Loucy (cell line): Measurements from ENCODE around the gene EFCAB7.
"Not testable (repeated sequence)": the region's sequence is repeated elsewhere in the genome, so short reads cannot be mapped to it uniquely, and the experiment has no call there.

Experiments used
- H2AFZ ChIP-seq: fragments of 200-600 bp; sonication (generic); 2 replicates; pipeline ENCODE4 v1.6.0; 2016; ENCODE audit warnings: antibody characterized with exemption, mild to moderate bottlenecking, low read length, moderate library complexity
- H3F3A ChIP-seq: fragments of 200-600 bp; 2 replicates; pipeline ENCODE4 v1.6.0; 2016; ENCODE audit warnings: antibody characterized with exemption, low read depth, mild to moderate bottlenecking
- H3K27me3 ChIP-seq: fragments of 200-600 bp; sonication (generic); 2 replicates; pipeline ENCODE4 v1.6.1; 2014; ENCODE audit warnings: low read length, mild to moderate bottlenecking; ENCODE audit not compliant: insufficient read depth, poor library complexity, severe bottlenecking
- H3K36me3 ChIP-seq: fragments of 200-600 bp; sonication (generic); 2 replicates; pipeline ENCODE4 v1.6.1; 2016; ENCODE audit warnings: low read length; ENCODE audit not compliant: insufficient read depth
- H3K4me1 ChIP-seq: fragments of 200-600 bp; sonication (generic); 2 replicates; pipeline ENCODE4 v1.5.1; 2014; ENCODE audit warnings: low read length, mild to moderate bottlenecking; ENCODE audit not compliant: insufficient read depth, poor library complexity, severe bottlenecking
- H3K4me2 ChIP-seq: fragments of 200-600 bp; sonication (generic); 2 replicates; pipeline ENCODE4 v1.6.0; 2014; ENCODE audit warnings: antibody characterized with exemption, low read length, low read depth, mild to moderate bottlenecking; ENCODE audit not compliant: poor library complexity, severe bottlenecking
- H3K4me3 ChIP-seq: fragments of 200-600 bp; sonication (generic); 2 replicates; pipeline ENCODE4 v1.5.1; 2014; ENCODE audit warnings: low read length, mild to moderate bottlenecking, mixed read lengths; ENCODE audit not compliant: poor library complexity, severe bottlenecking
- H3K79me2 ChIP-seq: fragments of 200-600 bp; sonication (generic); 2 replicates; pipeline ENCODE4 v1.6.1; 2014; ENCODE audit warnings: low read length; ENCODE audit not compliant: insufficient read depth
- H3K9ac ChIP-seq: fragments of 200-600 bp; sonication (generic); 2 replicates; pipeline ENCODE4 v1.6.0; 2014; ENCODE audit warnings: mild to moderate bottlenecking, low read depth, low read length, moderate library complexity; ENCODE audit not compliant: poor library complexity, severe bottlenecking
- H3K9me2 ChIP-seq: fragments of 200-600 bp; sonication (generic); replicated peaks from 2 replicates; pipeline ENCODE4 v1.6.1; 2016; ENCODE audit warnings: low read depth, low read length, mixed read lengths
- H3K9me3 ChIP-seq: fragments of 200-600 bp; sonication (generic); 2 replicates; pipeline ENCODE4 v1.6.1; 2014; ENCODE audit warnings: mild to moderate bottlenecking, antibody characterized with exemption, low read length, low read depth; ENCODE audit not compliant: insufficient read depth
- H4K20me1 ChIP-seq: fragments of 200-600 bp; sonication (generic); 2 replicates; pipeline ENCODE4 v1.6.0; 2014; ENCODE audit warnings: antibody characterized with exemption, low read length, mild to moderate bottlenecking; ENCODE audit not compliant: insufficient read depth, poor library complexity, severe bottlenecking
- CTCF ChIP-seq: fragments of 200-600 bp; sonication (generic); conservative IDR thresholded peaks from 2 replicates; pipeline ENCODE4 v1.5.1; 2014; ENCODE audit warnings: mild to moderate bottlenecking, antibody characterized with exemption, low read length
- EZH2phosphoT487 ChIP-seq: fragments of 200-600 bp; IDR thresholded peaks from 2 replicates; pipeline ENCODE4 v1.6.1; 2018; ENCODE audit warnings: antibody characterized with exemption, mild to moderate bottlenecking, moderate library complexity, borderline replicate concordance

EFCAB7 gene

GRCh38 chr1:63575340-63575826 is 52.1 kb downstream of the EFCAB7 start:
- no peak overlapping the region for H3K4me3 ChIP-seq
- no peak overlapping the region for H3K4me2 ChIP-seq
- no peaks in the 10 kb centered on the region for H4K20me1 ChIP-seq
- H3K9ac ChIP-seq, result no peak overlapping the region
- no peaks in the 10 kb centered on the region for H3K79me2 ChIP-seq
- TF ChIP-seq EZH2phosphoT487 (no peak), CTCF (peak; percentile 62)
- H3K9me2 ChIP-seq, result no peaks in the 10 kb centered on the region
- no peaks in the 10 kb centered on the region for H3F3A ChIP-seq
- no peaks in the 10 kb centered on the region; the same call in 1 of the 2 replicates for H3K9me3 ChIP-seq
- H3K4me1 ChIP-seq, result no peaks in the 10 kb centered on the region
- H2AFZ ChIP-seq, result no peak overlapping the region
- no peaks in the 10 kb centered on the region for H3K27me3 ChIP-seq
- H3K36me3 ChIP-seq, result no peaks in the 10 kb centered on the region

GRCh38 chr1:63586326-63586725 is 63.0 kb downstream of the EFCAB7 start:
- not testable (repeated sequence) for H4K20me1 ChIP-seq, H3F3A ChIP-seq, H3K9ac ChIP-seq, H3K27me3 ChIP-seq, H3K36me3 ChIP-seq, H3K9me3 ChIP-seq, H2AFZ ChIP-seq, H3K79me2 ChIP-seq, H3K9me2 ChIP-seq, H3K4me2 ChIP-seq, H3K4me1 ChIP-seq, H3K4me3 ChIP-seq

GRCh38 chr1:63590166-63590560 is 66.8 kb downstream of the EFCAB7 start:
- Histone ChIP-seq H3K79me2 (peaks cover 32% of the 10 kb centered on the region), H3K4me2 (no peak overlapping the region), H2AFZ (no peak overlapping the region), H3K36me3 (no peaks in the 10 kb centered on the region), H3K9ac (no peak overlapping the region), H3K4me3 (no peak overlapping the region), H3K4me1 (peaks cover 17% of the 10 kb centered on the region), H3F3A (no peaks in the 10 kb centered on the region), H3K27me3 (no peaks in the 10 kb centered on the region), H4K20me1 (peaks cover 2% of the 10 kb centered on the region), H3K9me3 (no peaks in the 10 kb centered on the region), H3K9me2 (no peaks in the 10 kb centered on the region)
- TF ChIP-seq EZH2phosphoT487, result no peak
- no peak for TF ChIP-seq CTCF

- Histone ChIP-seq H3K4me2 (peak overlapping the region; percentile 86), H3K4me3 (peak overlapping the region; percentile 99), H2AFZ (peak overlapping the region; percentile 98), H3K9ac (peak overlapping the region; percentile 89), H3K9me2 (no peaks in the 10 kb centered on the region), H3K79me2 (peaks cover 58% of the 10 kb centered on the region), H3K4me1 (peaks cover 32% of the 10 kb centered on the region), H3K9me3 (no peaks in the 10 kb centered on the region), H3F3A (no peaks in the 10 kb centered on the region), H3K36me3 (no peaks in the 10 kb centered on the region), H3K27me3 (no peaks in the 10 kb centered on the region), H4K20me1 (peaks cover 18% of the 10 kb centered on the region)
- TF ChIP-seq EZH2phosphoT487 (no peak), CTCF (no peak)
Observed at GRCh38 chr1:63592536-63593302, 69.4 kb downstream of the EFCAB7 start.
